Osteocyte (in vitro differentiated cells): ENCODE results near the gene MAP4K2. TPM values are rescaled to one million over a fixed set of nuclear protein-coding genes. Genes with fewer than 3 reads are reported as not detected.

Experiments used
- DNase-seq: peaks from one replicate; pipeline ENCODE4 v3.0.0; 2021; ENCODE audit warnings: mixed read lengths; ENCODE audit not compliant: unreplicated experiment; ENCODE audit errors: extremely low spot score
- H3K27ac Mint-ChIP-seq: one replicate; pipeline ENCODE4 v1.8.0; 2021; ENCODE audit warnings: mild to moderate bottlenecking, mixed read lengths; ENCODE audit not compliant: unreplicated experiment
- H3K27me3 Mint-ChIP-seq: one replicate; pipeline ENCODE4 v1.8.0; 2021; ENCODE audit warnings: mixed read lengths; ENCODE audit not compliant: unreplicated experiment
- H3K36me3 Mint-ChIP-seq: one replicate; pipeline ENCODE4 v1.8.0; 2021; ENCODE audit warnings: mixed read lengths; ENCODE audit not compliant: unreplicated experiment
- H3K4me1 Mint-ChIP-seq: one replicate; pipeline ENCODE4 v1.8.0; 2021; ENCODE audit warnings: mixed read lengths; ENCODE audit not compliant: unreplicated experiment
- H3K4me3 Mint-ChIP-seq: one replicate; pipeline ENCODE4 v1.8.0; 2021; ENCODE audit warnings: mild to moderate bottlenecking, moderate library complexity, mixed read lengths; ENCODE audit not compliant: unreplicated experiment
- H3K9me3 Mint-ChIP-seq: one replicate; pipeline ENCODE4 v1.8.0; 2021; ENCODE audit warnings: mixed read lengths; ENCODE audit not compliant: unreplicated experiment
- CTCF ChIP-seq: fragments of 200-600 bp; sonication (generic); IDR thresholded peaks from 2 replicates; pipeline ENCODE4 v1.5.0; 2021; ENCODE audit warnings: antibody characterized with exemption, mild to moderate bottlenecking, moderate library complexity
- total RNA-seq: library from RNA; stranded (reverse); gene quantifications from 2 replicates; pipeline ENCODE4 v1.2.1, GENCODE V29; 2021

The MAP4K2 gene
- total RNA-seq, 1 donor from 2014 or later = 16.0 TPM

- Mint-ChIP-seq H3K4me1 (peaks cover 53% of the 10 kb centered on the region), H3K9me3 (no peaks in the 10 kb centered on the region), H3K27ac (peak overlapping the region; percentile 25), H3K4me3 (no peak overlapping the region), H3K27me3 (no peaks in the 10 kb centered on the region), H3K36me3 (peaks cover 37% of the 10 kb centered on the region)
- no peak for TF ChIP-seq CTCF
- no peak for DNase-seq
Measured at GRCh38 chr11:64762674-64763525, 40.1 kb downstream of the MAP4K2 start.

- no peak for DNase-seq
- H3K36me3 Mint-ChIP-seq = peaks cover 31% of the 10 kb centered on the region
- no peak for TF ChIP-seq CTCF
- H3K4me1 Mint-ChIP-seq = peaks cover 53% of the 10 kb centered on the region
- H3K4me3 Mint-ChIP-seq = no peak overlapping the region
- H3K27me3 Mint-ChIP-seq = no peaks in the 10 kb centered on the region
- no peaks in the 10 kb centered on the region for H3K9me3 Mint-ChIP-seq
- H3K27ac Mint-ChIP-seq = peak overlapping the region; percentile 25
Measured at GRCh38 chr11:64762277-64762673, 40.7 kb downstream of the MAP4K2 start.

DNA sequence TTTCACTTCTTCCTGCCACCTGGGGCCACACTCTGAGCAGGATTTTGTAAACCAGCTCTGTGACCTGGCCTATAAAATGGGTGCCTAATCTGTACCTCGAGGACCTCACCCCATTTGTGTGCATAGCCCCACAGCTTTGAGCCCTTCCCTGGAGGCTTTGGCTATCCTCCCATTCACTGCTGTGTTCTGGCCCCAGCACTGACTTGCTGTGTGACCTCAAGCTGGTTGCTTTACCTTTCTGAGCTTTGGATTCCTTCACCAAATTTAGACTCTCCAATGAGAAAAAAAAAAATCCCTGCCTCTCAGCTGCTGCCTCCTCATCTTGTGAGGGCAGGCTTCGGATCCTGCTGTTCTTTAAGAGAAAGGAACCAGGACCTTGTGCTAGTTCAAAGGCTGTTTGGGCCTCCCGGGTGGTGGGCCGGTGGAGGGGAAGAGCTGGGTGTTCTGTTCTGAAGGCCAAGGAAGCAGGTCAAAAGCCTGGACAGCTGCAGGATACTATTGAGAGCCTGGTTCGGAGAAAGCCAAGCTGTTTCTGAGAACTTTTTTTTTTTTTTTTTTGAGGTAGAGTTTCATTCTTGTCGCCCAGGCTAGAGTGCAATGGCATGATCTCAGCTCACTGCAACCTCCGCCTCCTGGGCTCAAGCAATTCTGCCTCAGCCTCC is 42.1 kb downstream of the MAP4K2 start:
- Mint-ChIP-seq H3K4me3 (no peak overlapping the region), H3K36me3 (peaks cover 27% of the 10 kb centered on the region), H3K27ac (no peak overlapping the region), H3K27me3 (no peaks in the 10 kb centered on the region), H3K4me1 (peaks cover 53% of the 10 kb centered on the region), H3K9me3 (no peaks in the 10 kb centered on the region)
- DNase-seq = no peak
- TF ChIP-seq CTCF = no peak

DNA sequence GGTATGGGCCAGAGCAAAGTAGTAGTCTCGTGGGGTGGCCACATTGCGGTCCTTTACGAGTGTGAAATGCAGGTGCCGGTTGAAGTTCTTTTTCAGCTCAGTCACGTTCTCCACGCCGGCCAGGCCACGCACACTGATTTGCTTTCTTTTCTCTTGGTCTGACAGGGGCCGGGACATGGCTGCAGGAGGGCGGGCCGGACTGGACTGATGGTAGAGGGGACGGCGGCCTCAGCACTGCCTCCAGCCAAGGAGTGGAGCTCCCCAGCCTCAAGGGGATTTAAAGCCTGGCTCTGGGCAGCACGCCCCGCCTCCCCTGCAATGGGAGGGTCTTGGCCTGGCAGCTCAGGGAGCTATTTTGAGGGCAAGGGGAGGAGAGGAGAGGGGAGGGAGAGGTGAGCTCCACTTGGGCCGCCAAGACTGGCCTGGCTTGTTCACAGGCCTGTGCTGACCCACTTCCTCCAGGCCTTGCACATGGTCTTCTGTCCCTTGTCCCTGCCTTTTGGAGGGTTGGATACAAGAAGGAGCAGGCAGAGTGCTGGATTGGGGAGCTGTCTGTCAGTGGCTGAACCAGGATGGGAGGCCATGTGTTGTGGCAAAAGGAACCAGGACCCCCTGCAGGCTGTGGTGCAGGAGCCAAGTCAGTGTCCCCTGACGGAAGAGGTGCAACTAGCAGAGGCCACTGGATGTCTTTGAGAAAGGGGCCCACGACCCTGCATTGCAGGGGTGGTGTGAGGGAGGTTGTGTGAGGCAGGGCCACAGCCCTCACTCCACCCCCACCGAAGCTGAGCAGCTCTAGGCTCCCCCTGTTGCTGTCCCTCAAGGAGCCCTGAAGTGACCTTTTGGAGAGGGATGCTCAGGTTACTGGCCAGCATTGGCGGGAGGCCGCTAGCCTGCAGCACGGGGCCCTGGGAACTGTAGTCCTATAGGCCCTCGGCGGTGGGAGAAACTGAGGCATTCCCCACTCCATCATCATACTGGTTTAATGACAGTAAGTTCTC is 43.0 kb downstream of the MAP4K2 start, which contains the start of gene PYGM:
PYGM (minus strand) TSS at position 253 of the 998 bp plus-strand sequence; CDS start at position 177, 76 bp downstream.
- H3K9me3 Mint-ChIP-seq = no peaks in the 10 kb centered on the region
- H3K4me3 Mint-ChIP-seq = no peak within 1 kb of the TSS
- no peaks in the 10 kb centered on the region for H3K27me3 Mint-ChIP-seq
- H3K36me3 Mint-ChIP-seq = peaks cover 21% of the 10 kb centered on the region
- H3K4me1 Mint-ChIP-seq = peaks cover 50% of the 10 kb centered on the region
- H3K27ac Mint-ChIP-seq = peak within 1 kb of the TSS; percentile 62
- TF ChIP-seq CTCF = no peak
- DNase-seq = no peak
